GM19043 (cell line): ENCODE data around the gene CLECL1.
"Not testable (repeated sequence)": the region's sequence is repeated elsewhere in the genome, so short reads cannot be mapped to it uniquely, and the experiment has no call there.

Source experiments
- ATAC-seq: cut with Tn5 transposase; IDR thresholded peaks from one replicate; pipeline ENCODE4 v1.9.1; 2021; ENCODE audit warnings: low read depth; ENCODE audit not compliant: unreplicated experiment

The CLECL1 gene

GRCh38 chr12:9752145-9752933, 19.4 kb upstream of the CLECL1 start:
- ATAC-seq: no peak

GRCh38 chr12:9751204-9752144, 18.6 kb upstream of the CLECL1 start:
- ATAC-seq: no peak

GRCh38 chr12:9750276-9751203, 17.6 kb upstream of the CLECL1 start:
- peak; percentile 45 for ATAC-seq

- no peak for ATAC-seq
Observed at GRCh38 chr12:9749640-9750039, 16.7 kb upstream of the CLECL1 start.

- ATAC-seq: no peak
Observed at GRCh38 chr12:9745199-9745598, 12.3 kb upstream of the CLECL1 start.

- ATAC-seq: no peak
Observed at GRCh38 chr12:9742661-9743060, 9.8 kb upstream of the CLECL1 start.

GRCh38 chr12:9741726-9742125, 8.8 kb upstream of the CLECL1 start:
- peak; percentile 75 for ATAC-seq

- no peak for ATAC-seq
Observed at GRCh38 chr12:9740106-9740750, 7.3 kb upstream of the CLECL1 start.

GRCh38 chr12:9739404-9740105, 6.7 kb upstream of the CLECL1 start:
- ATAC-seq: not testable (repeated sequence)

- ATAC-seq: not testable (repeated sequence)
Observed at GRCh38 chr12:9738905-9739304, 6.0 kb upstream of the CLECL1 start.

- ATAC-seq: no peak
Observed at GRCh38 chr12:9736936-9737705, 4.2 kb upstream of the CLECL1 start.

- no peak for ATAC-seq
Observed at GRCh38 chr12:9735601-9736000, 2.7 kb upstream of the CLECL1 start.

- ATAC-seq: peak; percentile 46
Observed at GRCh38 chr12:9731797-9732196, 1.1 kb downstream of the CLECL1 start.

GRCh38 chr12:9731393-9731792, 1.5 kb downstream of the CLECL1 start:
- no peak for ATAC-seq

- no peak for ATAC-seq
Observed at GRCh38 chr12:9730591-9730990, 2.3 kb downstream of the CLECL1 start.

- no peak for ATAC-seq
Observed at GRCh38 chr12:9730011-9730410, 2.9 kb downstream of the CLECL1 start.

GRCh38 chr12:9729082-9729481, 3.8 kb downstream of the CLECL1 start:
- no peak for ATAC-seq

- ATAC-seq: no peak
Observed at GRCh38 chr12:9727813-9728212, 5.1 kb downstream of the CLECL1 start.
